Common myeloid progenitor, CD34-positive (primary cell): ENCODE results near the gene PADI4. TPM values are rescaled to one million over a fixed set of nuclear protein-coding genes. Genes with fewer than 3 reads are reported as not detected.

ENCODE experiments used
- CTCF ChIA-PET: fragments of 350-600 bp; sonication (Branson Sonifier 250); formaldehyde crosslinking; loops from one replicate; lab custom pipeline; 2021; ENCODE audit warnings: antibody characterized with exemption; lab: Charles Lee
- POLR2A ChIA-PET: fragments of 350-600 bp; sonication (Branson Sonifier 250); formaldehyde crosslinking; loops from one replicate; lab custom pipeline; 2021; ENCODE audit warnings: antibody characterized with exemption; lab: Charles Lee
- DNase-seq, 3 donors: peaks; one replicate each; pipeline versions ENCODE4 v3.0.0 to v3.0.0-alpha.2; 2013
- H3K27ac ChIP-seq, 2 experiments: 1 replicate in 1 of 2; 2 replicates in 1 of 2; pipeline ENCODE4 v1.7.0; 2013; ENCODE audit warnings: inconsistent platforms in 2 of 2, low read length in 2 of 2, mild to moderate bottlenecking in 2 of 2, low read depth in 1 of 2, moderate library complexity in 1 of 2; ENCODE audit not compliant: severe bottlenecking in 2 of 2, insufficient read depth in 1 of 2, poor library complexity in 1 of 2
- H3K27me3 ChIP-seq, 5 experiments: replicated peaks in 2 of 5; 1 replicate in 3 of 5; 2 replicates in 2 of 5; pipeline versions ENCODE4 v1.6.1 to v1.7.0; 2013; ENCODE audit warnings: low read length in 4 of 5, mild to moderate bottlenecking in 2 of 5, moderate library complexity in 2 of 5, inconsistent platforms in 1 of 5; ENCODE audit not compliant: insufficient read depth in 5 of 5, control insufficient read depth in 4 of 5
- H3K36me3 ChIP-seq, 4 experiments: 1 replicate in 2 of 4; 2 replicates in 2 of 4; pipeline versions ENCODE4 v1.6.1 to v1.7.0; 2013; ENCODE audit warnings: low read length in 3 of 4, control low read depth in 1 of 4, mild to moderate bottlenecking in 1 of 4; ENCODE audit not compliant: control insufficient read depth in 4 of 4, insufficient read depth in 4 of 4
- H3K4me1 ChIP-seq, 4 experiments: 1 replicate in 3 of 4; 2 replicates in 1 of 4; pipeline versions ENCODE4 v1.6.1 to v1.7.1; 2013; ENCODE audit warnings: low read length in 3 of 4, mild to moderate bottlenecking in 3 of 4, control low read depth in 1 of 4, inconsistent platforms in 1 of 4, moderate library complexity in 1 of 4; ENCODE audit not compliant: control insufficient read depth in 4 of 4, insufficient read depth in 4 of 4; ENCODE audit errors: control extremely low read depth in 1 of 4
- H3K4me3 ChIP-seq, 7 experiments: 1 replicate in 4 of 7; 2 replicates in 3 of 7; pipeline versions ENCODE4 v1.5.1 to v1.7.0; 2013; ENCODE audit warnings: mild to moderate bottlenecking in 7 of 7, low read length in 6 of 7, moderate library complexity in 6 of 7, inconsistent platforms in 2 of 7, low read depth in 2 of 7, control low read depth in 1 of 7; ENCODE audit not compliant: insufficient read depth in 4 of 7, control insufficient read depth in 1 of 7; ENCODE audit errors: extremely low read depth in 1 of 7
- H3K9me3 ChIP-seq, 5 experiments: 1 replicate in 4 of 5; 2 replicates in 1 of 5; pipeline versions ENCODE4 v1.6.1 to v1.7.1; 2013; ENCODE audit warnings: low read length in 4 of 5, mild to moderate bottlenecking in 2 of 5, inconsistent platforms in 1 of 5, low read depth in 1 of 5, moderate library complexity in 1 of 5; ENCODE audit not compliant: control insufficient read depth in 4 of 5, insufficient read depth in 2 of 5; ENCODE audit errors: control extremely low read depth in 1 of 5
- WGBS: methylation state at CpG from one replicate; pipeline ENCODE4 v1.1.5; 2013; ENCODE audit not compliant: insufficient coverage; 5-methylcytosine and 5-hydroxymethylcytosine counted together
- polyA plus RNA-seq: library from polyadenylated mRNA; unstranded; fragments of 120-200 nt; gene quantifications from one replicate; pipeline ENCODE4 v1.2.1, GENCODE V29; 2013

The PADI4 gene, protein sequence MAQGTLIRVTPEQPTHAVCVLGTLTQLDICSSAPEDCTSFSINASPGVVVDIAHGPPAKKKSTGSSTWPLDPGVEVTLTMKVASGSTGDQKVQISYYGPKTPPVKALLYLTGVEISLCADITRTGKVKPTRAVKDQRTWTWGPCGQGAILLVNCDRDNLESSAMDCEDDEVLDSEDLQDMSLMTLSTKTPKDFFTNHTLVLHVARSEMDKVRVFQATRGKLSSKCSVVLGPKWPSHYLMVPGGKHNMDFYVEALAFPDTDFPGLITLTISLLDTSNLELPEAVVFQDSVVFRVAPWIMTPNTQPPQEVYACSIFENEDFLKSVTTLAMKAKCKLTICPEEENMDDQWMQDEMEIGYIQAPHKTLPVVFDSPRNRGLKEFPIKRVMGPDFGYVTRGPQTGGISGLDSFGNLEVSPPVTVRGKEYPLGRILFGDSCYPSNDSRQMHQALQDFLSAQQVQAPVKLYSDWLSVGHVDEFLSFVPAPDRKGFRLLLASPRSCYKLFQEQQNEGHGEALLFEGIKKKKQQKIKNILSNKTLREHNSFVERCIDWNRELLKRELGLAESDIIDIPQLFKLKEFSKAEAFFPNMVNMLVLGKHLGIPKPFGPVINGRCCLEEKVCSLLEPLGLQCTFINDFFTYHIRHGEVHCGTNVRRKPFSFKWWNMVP
- polyA plus RNA-seq: 4.7 TPM

DNA sequence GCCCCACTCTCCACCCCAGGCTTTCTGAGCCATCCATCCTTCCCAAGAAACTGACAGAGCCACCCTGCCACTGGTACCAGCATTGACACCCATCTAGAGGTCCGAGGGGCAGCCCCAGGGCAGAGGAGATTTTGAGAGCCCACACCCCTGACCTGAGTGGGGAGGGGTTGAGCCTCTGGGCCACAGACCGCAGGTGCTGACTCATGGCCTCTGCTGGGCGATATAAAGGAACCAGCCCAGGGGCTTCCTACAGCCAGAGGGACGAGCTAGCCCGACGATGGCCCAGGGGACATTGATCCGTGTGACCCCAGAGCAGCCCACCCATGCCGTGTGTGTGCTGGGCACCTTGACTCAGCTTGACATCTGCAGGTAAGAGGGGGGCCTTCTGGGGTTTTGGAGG is at the start of gene PADI4:
PADI4 (plus strand) TSS at position 252 of the 400 bp plus-strand sequence; CDS start at position 278, 26 bp downstream.
- Histone ChIP-seq H3K27ac (no peak within 1 kb of the TSS), H3K27me3 (no peaks in the 10 kb centered on the region), H3K36me3 (no peaks in the 10 kb centered on the region), H3K9me3 (no peaks in the 10 kb centered on the region), H3K4me3 (peak within 1 kb of the TSS in 4 of 7 experiments; percentile 2 to 53 (median 41)), H3K4me1 (peaks cover 11 to 69% (median 39%) of the 10 kb centered on the region in 4 experiments)
- POLR2A ChIA-PET: interaction anchor here (1.1 kb wide), 1 partner anchor 67 kb away, joined by 3 read pairs; no protein-coding TSS in a partner anchor
- CTCF ChIA-PET: interaction anchor here (0.5 to 2.2 kb wide), 8 partner anchors 9 to 254 kb away, joined by 3 to 6 read pairs (median 4); no protein-coding TSS in a partner anchor
- DNase-seq: peak; percentile 49 to 89 (median 86)
- 1% methylated on average over 8 of the region's 8 CpGs for WGBS

DNA sequence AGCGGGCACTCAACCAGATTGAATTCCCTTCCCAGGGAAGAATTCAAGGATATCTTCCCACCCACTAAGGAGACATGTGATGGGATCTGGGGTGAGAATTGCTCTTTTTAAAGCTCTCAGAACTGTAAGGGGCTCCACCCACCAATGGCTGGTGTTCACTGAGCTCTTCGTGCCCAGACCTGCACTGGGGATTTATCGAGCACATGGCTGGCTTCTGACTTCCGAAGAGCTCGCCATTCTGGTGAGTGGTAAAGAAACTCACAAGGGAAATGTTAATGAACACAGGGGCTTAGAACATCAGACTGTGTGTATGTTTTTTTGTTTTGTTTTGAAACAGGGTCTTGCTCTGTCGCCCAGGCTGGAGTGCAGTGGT is 49.3 kb upstream of the PADI4 start:
- Histone ChIP-seq H3K4me3 (no peak overlapping the region), H3K4me1 (no peaks in the 10 kb centered on the region), H3K27me3 (no peaks in the 10 kb centered on the region), H3K36me3 (no peaks in the 10 kb centered on the region), H3K9me3 (no peaks in the 10 kb centered on the region), H3K27ac (no peak overlapping the region)
- WGBS: 100% methylated on average over 4 of the region's 6 CpGs
- POLR2A ChIA-PET: no interaction called here
- CTCF ChIA-PET: interaction anchor here (2.0 to 7.2 kb wide), 2 partner anchors 16 to 133 kb away, joined by 8 to 54 read pairs; no protein-coding TSS in a partner anchor
- no peak for DNase-seq

DNA sequence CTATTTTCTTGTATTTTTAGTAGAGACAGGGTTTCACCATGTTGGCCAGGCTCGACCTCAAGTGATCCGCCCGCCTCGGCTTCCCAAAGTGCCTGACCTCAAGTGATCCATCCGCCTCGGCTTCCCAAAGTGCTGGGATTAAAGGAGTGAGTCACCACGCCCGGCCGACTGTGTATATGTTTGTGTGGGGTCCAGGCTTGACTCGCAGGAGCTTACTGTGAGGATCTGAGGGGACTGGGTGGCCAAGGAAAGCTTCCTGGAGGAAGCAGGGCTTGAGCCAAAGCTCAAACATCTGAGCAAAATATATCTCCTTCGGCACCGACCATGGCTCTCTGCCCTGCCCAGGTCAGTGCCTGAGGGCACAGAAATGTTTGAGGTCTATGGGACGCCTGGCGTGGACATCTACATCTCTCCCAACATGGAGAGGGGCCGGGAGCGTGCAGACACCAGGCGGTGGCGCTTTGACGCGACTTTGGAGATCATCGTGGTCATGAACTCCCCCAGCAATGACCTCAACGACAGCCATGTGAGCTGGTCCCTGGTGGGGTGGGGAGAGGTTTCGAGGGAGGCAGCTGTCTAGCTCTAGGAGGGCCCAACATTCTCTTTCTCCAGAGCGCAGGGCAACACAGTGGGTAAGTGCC is 48.6 kb upstream of the PADI4 start:
- DNase-seq: no peak
- Histone ChIP-seq H3K4me3 (no peak overlapping the region), H3K27ac (no peak overlapping the region), H3K9me3 (no peaks in the 10 kb centered on the region), H3K4me1 (no peaks in the 10 kb centered on the region), H3K36me3 (no peaks in the 10 kb centered on the region), H3K27me3 (no peaks in the 10 kb centered on the region)
- 92% methylated on average over 18 of the region's 24 CpGs for WGBS
- POLR2A ChIA-PET: no interaction called here
- CTCF ChIA-PET: interaction anchor here (2.0 to 7.2 kb wide), 2 partner anchors 15 to 134 kb away, joined by 8 to 54 read pairs; no protein-coding TSS in a partner anchor

DNA sequence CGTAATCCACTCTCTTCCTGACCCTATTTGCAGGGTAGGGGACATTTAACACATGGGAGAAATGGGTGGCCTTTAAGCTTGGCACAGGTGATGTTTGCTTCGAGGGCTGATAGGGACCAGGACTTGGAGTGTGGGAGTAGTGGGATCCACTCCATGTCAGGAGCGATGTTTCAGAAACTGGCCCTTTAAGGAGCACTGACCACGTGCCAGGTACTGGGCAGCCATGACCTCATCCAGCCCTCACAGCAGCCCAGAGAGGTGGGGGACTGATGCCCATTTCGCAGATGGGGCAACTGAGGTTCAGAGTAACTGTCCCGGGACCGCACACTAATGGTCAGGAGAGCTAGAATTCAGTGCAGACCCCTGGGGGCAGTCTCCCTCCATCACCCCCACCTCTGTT is 47.7 kb upstream of the PADI4 start:
- no peaks in the 10 kb centered on the region for H3K9me3 ChIP-seq
- 91% methylated on average over 5 of the region's 7 CpGs for WGBS
- no peaks in the 10 kb centered on the region for H3K27me3 ChIP-seq
- no peaks in the 10 kb centered on the region for H3K36me3 ChIP-seq
- ChIA-PET POLR2A (no interaction called here), CTCF (interaction anchor here (1.6 to 7.2 kb wide), 3 partner anchors 14 to 135 kb away, joined by 4 to 54 read pairs (median 8); no protein-coding TSS in a partner anchor)
- no peak for DNase-seq
- H3K4me3 ChIP-seq: no peak overlapping the region
- H3K4me1 ChIP-seq: no peaks in the 10 kb centered on the region
- H3K27ac ChIP-seq: no peak overlapping the region

DNA sequence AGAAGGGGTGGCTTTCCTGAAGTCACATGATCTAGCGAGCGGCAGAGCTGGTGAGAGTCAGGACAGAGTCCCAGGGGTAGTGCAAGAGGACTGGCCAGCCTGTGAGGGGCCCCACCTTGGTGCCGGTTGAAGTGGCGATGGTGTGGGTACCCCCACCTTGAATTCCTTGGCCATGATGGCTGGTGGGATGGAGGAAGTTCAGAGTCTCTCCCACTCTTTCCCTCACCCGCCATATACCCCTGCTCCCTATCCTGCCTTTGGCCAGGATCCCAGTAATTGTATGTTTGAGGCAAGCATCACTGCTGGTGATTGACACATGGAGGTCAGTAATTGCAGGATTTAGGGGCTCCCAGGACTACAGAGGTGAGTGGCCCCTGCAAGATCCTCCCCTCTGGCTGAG is 47.3 kb upstream of the PADI4 start:
- POLR2A ChIA-PET: no interaction called here
- DNase-seq: no peak
- Histone ChIP-seq H3K4me1 (no peaks in the 10 kb centered on the region), H3K9me3 (no peaks in the 10 kb centered on the region), H3K27me3 (no peaks in the 10 kb centered on the region), H3K36me3 (no peaks in the 10 kb centered on the region), H3K4me3 (no peak overlapping the region), H3K27ac (no peak overlapping the region)
- 98% methylated on average over 4 of the region's 5 CpGs for WGBS
- CTCF ChIA-PET: interaction anchor here (1.6 to 7.2 kb wide), 2 partner anchors 14 to 15 kb away, joined by 4 to 54 read pairs; no protein-coding TSS in a partner anchor

DNA sequence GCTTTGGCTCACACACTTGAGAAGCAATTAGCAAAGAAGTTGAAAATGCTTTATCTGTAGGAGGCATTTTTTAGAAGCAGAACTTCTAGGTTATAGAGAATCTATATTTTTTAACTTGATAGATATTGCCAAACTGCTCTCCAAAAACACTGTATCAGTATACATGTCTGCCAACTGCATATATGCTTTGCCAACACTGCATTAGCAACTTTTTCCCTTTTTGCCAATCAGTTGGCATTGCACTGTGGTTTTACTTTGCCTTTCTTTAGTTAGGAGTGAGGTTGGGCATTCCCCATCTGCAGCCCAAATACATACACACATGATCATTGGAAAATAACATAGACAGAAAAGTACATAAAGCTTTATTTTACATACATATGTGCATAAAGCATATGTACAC is 44.1 kb upstream of the PADI4 start:
- Histone ChIP-seq H3K36me3 (no peaks in the 10 kb centered on the region), H3K27ac (no peak overlapping the region), H3K4me3 (no peak overlapping the region), H3K27me3 (no peaks in the 10 kb centered on the region), H3K4me1 (no peaks in the 10 kb centered on the region), H3K9me3 (no peaks in the 10 kb centered on the region)
- ChIA-PET CTCF (interaction anchor here (0.7 to 7.2 kb wide), 4 partner anchors 10 to 72 kb away, joined by 3 to 54 read pairs (median 5); no protein-coding TSS in a partner anchor), POLR2A (no interaction called here)
- no peak for DNase-seq
